HG02943 (cell line): ENCODE data around the gene PPARGC1A.

Experiments
- ATAC-seq: cut with Tn5 transposase; IDR thresholded peaks from one replicate; pipeline ENCODE4 v1.9.1; 2021; ENCODE audit warnings: mild to moderate bottlenecking, low read depth, moderate library complexity; ENCODE audit not compliant: unreplicated experiment

Gene PPARGC1A, protein sequence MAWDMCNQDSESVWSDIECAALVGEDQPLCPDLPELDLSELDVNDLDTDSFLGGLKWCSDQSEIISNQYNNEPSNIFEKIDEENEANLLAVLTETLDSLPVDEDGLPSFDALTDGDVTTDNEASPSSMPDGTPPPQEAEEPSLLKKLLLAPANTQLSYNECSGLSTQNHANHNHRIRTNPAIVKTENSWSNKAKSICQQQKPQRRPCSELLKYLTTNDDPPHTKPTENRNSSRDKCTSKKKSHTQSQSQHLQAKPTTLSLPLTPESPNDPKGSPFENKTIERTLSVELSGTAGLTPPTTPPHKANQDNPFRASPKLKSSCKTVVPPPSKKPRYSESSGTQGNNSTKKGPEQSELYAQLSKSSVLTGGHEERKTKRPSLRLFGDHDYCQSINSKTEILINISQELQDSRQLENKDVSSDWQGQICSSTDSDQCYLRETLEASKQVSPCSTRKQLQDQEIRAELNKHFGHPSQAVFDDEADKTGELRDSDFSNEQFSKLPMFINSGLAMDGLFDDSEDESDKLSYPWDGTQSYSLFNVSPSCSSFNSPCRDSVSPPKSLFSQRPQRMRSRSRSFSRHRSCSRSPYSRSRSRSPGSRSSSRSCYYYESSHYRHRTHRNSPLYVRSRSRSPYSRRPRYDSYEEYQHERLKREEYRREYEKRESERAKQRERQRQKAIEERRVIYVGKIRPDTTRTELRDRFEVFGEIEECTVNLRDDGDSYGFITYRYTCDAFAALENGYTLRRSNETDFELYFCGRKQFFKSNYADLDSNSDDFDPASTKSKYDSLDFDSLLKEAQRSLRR

DNA sequence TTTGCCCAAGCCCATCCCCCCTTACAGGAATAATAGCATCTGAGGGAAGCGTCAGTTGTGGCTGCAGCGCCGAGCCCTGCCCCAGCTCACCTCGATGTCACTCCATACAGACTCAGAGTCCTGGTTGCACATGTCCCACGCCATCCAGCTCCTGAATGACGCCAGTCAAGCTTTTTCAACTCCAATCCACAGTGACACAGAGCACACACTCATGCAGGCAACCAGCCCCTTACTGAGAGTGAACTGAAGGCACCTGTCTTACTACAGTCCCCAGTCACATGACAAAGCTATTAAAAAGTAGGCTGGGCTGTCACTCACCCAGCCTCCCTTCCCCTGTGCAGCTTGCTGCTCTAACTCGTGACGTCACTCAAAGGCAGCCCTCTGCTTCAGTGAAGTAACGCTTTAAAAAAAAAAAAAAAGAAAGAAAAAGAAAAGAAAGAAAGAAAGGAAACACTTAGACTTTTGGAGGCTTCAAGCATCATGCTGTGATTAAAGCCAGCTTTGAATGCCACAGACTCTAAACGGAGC lies at the start of gene PPARGC1A:
Gene PPARGC1A (minus strand): TSS at position 234 of the 528 bp plus-strand sequence. CDS start 90 bp downstream, at position 144.
- no peak for ATAC-seq

DNA sequence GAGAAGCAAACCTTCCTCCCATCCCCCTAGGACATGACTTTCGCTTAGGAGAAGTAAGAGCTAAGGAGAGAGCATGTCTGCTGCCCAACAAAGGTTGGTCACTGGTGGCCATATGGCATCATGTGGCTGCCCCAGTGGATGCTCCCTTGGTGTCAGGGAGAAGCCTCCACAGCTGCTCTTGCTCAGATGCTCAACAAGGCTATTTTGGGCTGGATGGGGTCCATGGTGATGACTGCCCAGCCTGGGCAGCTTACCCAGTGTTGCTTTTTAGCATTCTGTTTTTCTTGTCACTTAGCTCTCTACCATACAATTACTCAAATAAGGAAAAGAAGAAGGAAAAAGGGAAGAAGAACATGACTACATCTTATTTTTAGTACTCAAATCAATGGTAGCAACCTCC lies 48.9 kb upstream of the PPARGC1A start:
- ATAC-seq = no peak

DNA sequence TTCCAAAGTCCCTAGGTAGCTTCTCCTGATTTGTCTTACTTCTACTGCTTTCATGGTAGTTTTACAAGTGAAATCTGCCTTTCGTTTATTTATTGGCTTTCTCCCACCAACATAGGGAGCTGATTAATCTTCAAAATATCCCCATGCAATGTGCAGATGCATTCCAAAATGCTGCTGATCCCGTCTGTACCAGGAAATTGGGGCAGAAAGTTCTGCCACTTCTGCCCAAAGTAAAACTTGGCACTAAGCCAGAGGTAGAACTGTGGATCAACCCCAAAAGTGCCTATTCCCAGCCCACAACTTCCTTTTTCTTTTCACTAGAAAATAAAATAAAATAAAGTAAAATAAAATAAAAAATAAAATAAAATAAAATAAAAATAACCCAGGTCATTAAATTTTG lies 47.3 kb upstream of the PPARGC1A start:
- ATAC-seq = no peak

DNA sequence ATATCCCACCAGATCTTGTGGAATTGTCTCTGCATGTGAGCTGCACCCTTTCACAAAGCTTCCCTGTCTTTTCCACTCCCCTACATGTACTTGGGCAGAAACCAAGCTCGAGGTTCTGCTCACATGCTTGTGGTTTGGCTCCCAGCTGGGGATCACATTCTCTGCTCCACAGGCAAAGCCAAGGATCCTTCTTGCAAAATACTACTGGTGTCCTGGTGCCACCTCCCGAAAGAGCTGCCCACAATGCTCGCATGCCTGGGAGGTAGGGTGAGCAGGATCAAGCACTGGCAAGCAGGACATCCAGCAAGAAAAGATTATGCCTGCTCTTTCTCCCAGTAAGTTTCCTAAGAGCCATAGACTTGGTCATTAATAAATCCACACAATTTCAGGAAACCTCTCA lies 45.1 kb upstream of the PPARGC1A start:
- ATAC-seq = no peak

DNA sequence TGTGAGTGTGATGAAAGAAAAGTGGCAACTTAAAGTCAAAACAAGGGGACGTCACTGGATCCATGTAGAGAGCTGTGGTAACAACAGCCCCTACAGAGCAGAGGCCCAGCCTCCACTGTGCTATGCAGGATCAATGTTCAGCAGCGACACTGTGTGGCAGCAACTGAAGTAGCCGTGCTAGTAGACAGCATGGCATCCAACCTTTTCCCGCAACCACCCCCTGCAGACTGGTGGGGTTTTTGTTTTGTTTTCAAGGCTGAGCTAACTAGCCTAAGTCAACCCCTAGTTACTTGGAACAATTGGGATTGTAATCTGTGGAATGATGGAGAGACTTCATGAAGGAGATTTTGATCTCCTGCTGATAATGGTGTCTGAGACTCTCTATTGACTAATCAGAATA lies 44.4 kb upstream of the PPARGC1A start:
- no peak for ATAC-seq

DNA sequence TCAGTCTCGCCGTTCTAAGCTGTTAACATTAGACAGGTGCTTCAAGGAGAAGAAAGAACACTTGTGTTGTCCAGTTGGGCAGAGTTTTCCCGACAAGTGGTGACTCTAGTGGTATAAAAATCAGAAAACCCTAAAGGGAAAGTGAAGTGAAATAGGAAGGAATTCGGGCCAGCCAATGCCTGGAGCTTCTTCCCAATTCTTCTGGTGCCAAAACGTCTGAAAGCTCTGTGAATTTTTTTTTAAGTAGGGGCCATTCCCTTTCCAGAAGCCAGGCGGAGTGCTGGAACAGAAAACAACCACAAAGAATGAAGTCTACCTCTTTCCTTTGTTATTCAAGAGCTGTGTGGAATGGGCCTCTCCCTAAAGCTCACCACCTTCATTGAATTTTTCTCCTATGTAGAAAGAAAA lies 43.1 kb upstream of the PPARGC1A start:
- ATAC-seq = no peak

DNA sequence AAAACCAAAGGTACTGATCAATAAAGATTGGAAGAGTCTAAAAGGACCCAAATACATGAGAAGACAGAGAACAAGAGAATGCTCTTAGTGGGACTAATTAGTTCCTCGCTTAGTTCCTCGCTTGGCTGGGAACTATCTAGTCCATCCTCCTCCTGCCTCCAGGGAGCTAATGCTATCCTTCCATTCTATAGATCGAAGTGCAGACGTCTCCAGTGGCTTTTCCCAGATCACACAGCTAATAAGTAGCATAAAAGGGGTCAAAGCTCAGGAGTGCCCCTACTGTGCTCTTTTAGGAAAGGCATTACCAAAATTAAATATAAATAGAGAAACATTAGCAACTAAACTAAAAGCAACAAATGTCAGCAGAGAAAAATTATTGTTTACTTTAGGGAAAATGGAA lies 42.3 kb upstream of the PPARGC1A start:
- ATAC-seq = no peak

DNA sequence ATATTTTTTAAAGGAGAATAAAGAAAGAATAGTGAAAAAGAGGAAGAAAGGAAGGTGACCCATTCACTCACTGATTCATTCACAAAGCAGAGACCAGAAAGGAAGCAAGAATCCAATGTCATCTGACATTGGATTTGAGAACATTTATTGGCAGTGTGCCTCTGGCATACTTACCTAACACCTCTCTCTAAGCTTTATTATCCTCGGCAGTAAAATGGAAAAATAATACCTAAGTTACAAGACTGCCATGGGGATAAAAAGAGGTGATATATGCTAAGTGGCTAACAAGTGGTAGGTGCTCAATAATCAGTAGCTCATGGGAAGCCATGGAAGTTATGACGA lies 41.6 kb upstream of the PPARGC1A start:
- no peak for ATAC-seq

DNA sequence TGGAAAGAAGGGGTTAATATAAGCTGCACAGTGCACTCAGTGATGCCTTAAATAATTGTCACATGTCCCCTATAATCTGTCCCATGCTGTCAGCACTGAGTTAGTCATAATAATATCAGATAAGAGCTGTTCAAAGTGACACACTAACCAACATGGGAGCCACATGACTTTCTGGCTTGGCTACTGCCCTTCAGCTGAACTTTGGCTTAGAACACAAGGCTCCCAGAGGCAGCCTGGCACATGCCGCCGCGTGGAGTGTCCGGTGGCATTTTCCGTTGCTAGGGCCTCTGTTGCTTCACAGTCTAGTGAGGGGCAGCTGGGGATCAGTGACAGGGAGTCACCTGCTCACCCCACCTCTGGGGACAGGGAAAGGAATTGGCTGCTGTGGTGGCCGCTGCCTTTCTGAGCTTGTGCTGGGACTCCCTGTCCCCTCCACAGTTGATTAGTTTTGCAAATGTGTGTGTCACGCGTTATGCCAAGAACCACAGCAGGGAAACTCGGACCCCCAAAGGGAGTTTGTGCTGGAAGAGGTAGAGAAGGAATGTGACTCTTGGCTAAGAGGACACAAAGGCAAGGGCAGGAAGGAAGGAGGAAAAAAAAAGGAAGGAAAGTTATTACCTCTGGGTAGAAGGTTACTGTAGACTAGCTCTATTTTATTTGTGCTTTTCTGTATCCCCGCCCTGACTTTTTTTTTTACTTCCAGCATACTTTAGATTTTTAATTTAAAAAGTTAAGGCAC lies 41.1 kb upstream of the PPARGC1A start:
- ATAC-seq = no peak

DNA sequence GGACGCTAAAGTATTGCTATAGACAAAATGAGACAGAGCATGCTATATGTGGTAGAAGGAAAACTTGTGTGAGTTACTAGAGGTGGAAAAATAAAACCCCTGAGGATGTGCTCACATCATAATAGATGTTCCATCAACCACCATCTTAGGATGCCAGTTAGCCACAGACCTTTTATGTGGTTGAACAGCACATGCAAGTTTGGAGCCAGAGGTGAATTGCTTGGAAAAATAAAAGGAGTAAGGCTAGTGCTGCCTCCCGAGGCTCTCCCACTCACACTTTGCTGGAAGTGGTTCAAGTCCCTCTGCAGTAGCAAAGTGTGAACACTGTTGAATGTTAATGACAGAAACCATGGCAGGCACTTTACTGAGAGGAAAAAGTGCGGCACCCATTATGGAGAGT lies 39.4 kb upstream of the PPARGC1A start:
- no peak for ATAC-seq

DNA sequence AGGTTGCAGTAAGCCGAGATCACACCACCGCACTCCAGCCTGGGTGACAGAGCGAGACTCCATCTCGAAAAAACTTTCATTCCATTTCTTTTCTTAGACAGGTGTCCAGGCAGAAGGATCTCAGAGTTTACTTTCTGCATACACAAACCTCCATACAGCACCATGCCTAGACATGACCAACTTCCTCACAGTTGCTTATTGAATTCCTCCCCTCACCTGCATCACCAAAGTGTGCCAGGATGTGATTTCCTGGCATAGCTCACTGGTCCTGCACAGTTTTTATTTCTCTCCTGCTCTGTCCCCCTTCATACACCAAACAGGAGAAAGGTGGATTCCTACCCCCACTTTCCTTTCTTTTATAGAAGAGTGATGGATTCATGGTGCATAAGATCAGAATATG lies 34.7 kb upstream of the PPARGC1A start:
- ATAC-seq = no peak

DNA sequence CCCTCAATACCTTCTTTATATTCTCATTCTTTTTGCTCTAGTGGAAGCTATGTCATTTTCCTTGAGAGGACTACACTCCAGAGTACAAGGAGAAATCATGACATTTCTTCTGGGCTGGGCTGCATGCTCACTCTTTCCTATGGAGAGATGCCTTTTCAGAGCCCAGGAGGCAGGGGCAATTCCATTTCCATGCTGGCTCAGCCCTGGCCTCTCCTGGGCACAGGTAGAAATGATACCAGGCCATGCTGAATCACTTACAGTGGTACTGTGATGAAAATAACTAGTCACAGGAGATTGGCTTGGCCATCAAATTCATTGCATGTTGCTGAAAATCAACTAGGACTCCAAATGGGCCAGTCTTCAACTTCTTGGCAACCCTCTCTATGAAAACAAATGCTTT lies 34.0 kb upstream of the PPARGC1A start:
- ATAC-seq = no peak

DNA sequence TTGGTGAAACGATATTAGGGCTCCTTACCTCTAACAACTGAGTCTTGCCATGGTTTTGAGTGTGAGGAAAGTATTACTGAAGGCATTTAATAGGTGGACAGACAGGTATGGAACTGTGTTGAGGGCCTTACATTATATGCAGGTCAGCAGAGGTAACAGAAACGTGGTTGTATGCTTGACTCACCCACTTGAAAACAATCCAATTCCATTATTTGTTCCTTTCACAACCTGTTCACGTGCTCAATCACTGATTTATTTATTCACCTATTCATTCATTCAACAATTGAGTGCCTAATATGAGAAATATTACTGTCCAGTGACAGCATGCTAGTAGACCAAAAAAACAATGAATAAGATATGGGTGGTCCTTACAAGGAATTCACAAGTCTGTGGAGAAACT lies 33.3 kb upstream of the PPARGC1A start:
- no peak for ATAC-seq

DNA sequence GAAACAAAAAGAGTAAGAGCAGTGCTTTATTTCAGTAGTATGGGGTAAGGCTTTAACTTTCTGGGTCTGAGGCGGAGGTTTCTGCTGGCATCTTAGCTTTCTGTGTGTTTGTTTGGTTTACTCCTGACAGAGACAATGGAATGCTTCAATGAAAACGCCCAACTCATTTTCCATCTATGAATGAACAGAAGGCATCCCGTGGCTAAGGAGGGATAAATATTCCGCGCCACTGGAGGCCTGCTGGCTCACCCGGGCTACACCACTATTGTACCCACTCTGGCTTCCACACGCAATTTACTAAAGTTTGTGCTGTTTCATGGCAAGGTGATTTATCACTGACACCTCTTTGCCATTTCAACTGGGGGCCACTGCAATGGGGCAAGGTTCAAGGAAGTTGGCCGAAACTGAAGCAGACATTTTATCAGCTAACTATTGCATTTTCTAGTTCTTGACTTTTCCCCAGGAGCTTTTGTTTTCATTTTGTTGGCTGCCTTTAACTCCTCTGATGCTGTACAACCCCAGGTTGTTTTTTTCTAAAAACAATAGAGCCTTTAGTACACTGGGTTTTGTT lies 32.8 kb upstream of the PPARGC1A start:
- no peak for ATAC-seq

DNA sequence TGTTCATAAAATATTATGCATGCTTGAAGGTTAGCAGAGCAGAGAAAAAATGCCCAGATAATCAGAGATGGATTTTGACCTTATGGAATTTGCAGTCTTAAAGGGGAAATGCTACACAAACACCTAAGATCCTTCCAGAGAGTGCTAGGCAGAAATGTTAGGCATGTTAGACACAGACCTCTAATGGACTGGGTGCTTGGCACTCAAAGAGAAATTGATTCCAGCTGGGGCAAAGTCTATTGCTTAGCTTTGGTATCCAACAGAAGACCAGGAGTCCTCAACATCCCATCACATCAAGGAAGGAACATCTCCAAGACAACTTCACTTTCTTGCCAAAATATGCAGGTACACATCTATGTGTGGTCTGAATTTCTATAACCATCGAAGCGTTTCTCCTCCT lies 32.2 kb upstream of the PPARGC1A start:
- no peak for ATAC-seq

DNA sequence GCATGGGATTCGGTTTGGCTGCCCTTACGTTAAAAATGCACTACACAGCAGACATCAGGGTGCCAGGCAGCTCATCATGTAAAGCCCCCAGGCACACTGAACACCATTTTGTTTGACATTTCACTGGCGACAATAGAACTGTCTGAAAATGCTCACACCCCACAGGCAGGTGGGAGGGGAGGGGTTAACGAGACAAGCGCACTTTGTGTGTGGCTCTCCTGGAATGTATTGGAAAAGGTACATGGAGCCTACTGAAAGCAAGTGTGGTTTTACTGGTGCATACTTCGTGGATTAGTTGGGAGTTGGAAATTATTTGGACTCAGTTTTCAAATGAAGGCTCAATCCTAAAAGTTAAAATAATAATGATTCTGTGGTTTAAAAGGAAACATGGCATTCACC lies 31.6 kb upstream of the PPARGC1A start:
- ATAC-seq = no peak

DNA sequence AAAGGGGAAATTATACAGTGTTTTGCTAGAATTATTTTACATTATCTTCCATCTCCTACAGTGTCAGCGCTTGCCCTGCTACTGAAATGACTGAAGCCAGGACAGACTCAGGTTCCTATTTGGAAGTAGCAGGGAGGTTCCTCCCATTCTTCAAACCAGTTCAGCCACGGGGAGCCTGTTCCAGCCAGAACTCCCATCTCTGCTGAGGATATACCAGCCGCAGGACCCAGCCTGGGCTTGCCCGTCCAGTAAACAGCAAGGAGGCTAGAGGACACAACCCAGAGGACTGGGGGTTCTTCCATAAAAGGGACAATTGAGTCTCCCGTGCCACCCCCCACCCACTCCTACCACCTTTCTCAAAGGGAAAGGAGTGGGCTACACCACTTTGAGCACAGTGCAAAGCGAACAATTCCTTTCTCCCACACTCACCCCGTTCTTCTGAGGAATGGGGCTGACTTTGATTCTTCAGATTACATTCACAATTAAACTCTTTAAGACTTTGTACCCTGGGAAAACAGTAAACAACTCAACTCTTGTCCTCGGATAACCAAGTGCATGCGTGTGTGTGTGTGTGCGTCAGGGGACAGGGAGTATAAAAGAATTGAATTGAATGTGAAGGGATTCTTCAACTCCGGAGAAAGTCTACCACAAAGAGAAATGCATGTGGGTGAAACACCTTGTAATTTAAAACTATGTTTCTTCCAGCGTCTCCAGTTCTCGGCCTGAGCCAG lies 31.0 kb upstream of the PPARGC1A start:
- ATAC-seq = no peak

DNA sequence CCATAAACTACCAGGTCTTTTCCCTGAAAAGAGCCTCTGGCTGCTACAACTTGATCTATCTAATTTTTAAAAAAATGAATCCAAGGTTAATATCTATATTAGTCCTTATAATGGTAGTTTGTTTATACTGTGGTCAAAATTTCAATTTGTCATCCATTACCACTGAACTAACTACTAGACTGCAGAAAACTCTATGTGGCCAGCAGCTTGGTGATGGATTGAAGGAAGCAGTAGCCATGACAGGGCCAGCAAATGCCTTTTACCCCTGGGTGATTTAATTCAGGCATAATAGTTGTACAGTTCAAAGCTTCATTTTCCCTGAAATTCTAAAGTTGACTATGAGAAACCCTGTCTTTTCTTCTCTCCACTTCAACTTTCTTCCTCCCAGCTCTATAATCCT lies 30.4 kb upstream of the PPARGC1A start:
- no peak for ATAC-seq

DNA sequence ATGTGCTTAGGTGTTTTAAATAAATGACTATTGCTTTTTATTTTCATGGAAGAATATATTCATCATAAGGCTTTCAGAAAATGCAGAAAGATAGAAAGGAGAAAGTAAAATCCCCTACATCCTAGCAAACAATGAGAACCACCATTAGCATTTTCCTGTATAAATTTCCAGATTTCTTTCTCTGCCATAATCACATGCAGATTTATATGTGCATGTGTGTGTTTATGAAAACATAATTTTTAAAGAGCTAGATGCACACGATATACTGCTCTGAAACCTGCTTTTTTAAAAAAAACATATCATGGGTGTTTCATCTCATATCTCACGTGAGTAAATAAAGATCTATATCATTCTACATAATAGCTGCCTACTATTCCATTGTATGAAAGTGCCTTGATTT lies 26.4 kb upstream of the PPARGC1A start:
- ATAC-seq = no peak
